ENCODE measurements around the gene PKD1L1.
A peak's percentile ranks its signal among the peaks of the same experiment; 100 is the strongest.
"Not testable (repeated sequence)": the region's sequence is repeated elsewhere in the genome, so short reads cannot be mapped to it uniquely, and the experiment has no call there.

The PKD1L1 gene

DNA sequence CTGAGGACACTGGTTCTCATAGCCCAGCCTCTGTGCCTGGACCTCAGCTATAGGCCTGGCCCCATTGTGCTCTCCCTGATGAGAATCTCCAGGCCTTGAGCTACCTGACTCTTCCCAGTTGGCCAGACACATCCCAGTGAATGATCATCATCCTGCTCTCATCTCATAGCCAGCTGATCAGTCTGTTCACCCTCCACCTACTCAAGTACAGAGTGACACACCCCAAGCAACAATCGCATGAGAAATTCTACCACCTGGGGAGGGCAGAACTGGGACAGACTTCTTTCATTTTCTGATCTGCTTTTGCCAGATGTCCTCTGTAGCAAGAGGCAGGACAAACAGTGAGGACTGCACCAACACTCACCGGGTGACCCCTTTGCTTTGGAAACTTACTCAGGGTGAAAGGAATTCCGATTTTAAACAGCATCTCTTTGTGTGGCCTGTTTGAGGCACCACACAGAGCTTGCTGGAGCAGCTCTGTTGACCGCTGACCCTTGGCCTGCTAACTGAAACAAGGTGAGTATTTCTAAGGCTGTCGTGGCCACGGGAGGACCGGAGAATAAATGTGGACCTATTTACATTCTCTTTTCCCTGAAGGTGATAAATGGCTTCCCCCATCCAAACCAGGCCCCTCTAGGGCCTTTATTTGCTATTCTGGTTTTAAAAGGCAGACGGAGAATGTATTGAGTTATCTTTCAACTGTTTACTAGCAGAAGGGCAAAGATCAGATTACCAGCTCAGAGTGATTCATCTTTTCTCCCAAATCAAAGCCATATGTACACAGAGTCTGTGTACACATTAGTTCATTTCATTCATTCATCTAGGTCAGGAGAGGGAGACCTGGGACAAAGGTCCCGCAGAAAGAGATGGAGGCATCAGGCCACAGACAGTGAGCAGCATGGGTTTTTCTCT is 184.9 kb downstream of the PKD1L1 start:
- peaks cover 6% of the 10 kb centered on the region for H3K27me3 Mint-ChIP-seq
- H3K36me3 Mint-ChIP-seq: no peaks in the 10 kb centered on the region
- no peak overlapping the region for H3K27ac Mint-ChIP-seq
- peaks cover 3% of the 10 kb centered on the region for H3K9me3 Mint-ChIP-seq (ENCODE audit: low read depth)
- no peak overlapping the region for H3K4me3 Mint-ChIP-seq
- H3K4me1 Mint-ChIP-seq (ENCODE audit: low read depth): no peaks in the 10 kb centered on the region

- Mint-ChIP-seq H3K36me3 (no peaks in the 10 kb centered on the region), H3K4me3 (no peak overlapping the region), H3K27me3 (peaks cover 4% of the 10 kb centered on the region), H3K27ac (no peak overlapping the region), H3K9me3 (ENCODE audit: low read depth) (peaks cover 3% of the 10 kb centered on the region), H3K4me1 (ENCODE audit: low read depth) (no peaks in the 10 kb centered on the region)
Measured at GRCh38 chr7:47762746-47763062, 185.6 kb downstream of the PKD1L1 start.

DNA sequence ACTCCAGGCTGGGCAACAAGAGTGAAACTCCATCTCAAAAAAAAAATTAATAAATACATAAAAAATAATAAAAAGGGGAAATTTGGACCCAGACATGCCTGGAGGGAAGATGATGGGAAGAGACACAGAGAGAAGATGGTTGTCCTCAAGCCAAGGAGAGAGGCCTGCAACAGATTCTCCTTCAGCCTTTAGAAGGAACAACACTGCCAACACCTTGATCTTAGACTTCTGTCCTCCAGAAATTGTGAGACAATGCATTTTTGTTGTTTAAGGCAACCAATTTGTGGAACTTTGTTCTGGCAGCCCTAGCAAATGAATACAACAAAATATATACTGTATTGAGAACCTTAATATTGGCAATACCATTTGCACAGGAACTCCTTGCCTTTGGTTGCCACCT is 186.1 kb downstream of the PKD1L1 start:
- H3K4me1 Mint-ChIP-seq (ENCODE audit: low read depth): no peaks in the 10 kb centered on the region
- no peaks in the 10 kb centered on the region for H3K36me3 Mint-ChIP-seq
- no peaks in the 10 kb centered on the region for H3K9me3 Mint-ChIP-seq (ENCODE audit: low read depth)
- no peak overlapping the region for H3K4me3 Mint-ChIP-seq
- no peak overlapping the region for H3K27ac Mint-ChIP-seq
- peaks cover 2% of the 10 kb centered on the region for H3K27me3 Mint-ChIP-seq

GRCh38 chr7:47759056-47759706 is 189.1 kb downstream of the PKD1L1 start:
- Mint-ChIP-seq H3K4me1 (ENCODE audit: low read depth) (no peaks in the 10 kb centered on the region), H3K36me3 (no peaks in the 10 kb centered on the region), H3K27ac (no peak overlapping the region), H3K27me3 (peaks cover 4% of the 10 kb centered on the region), H3K9me3 (ENCODE audit: low read depth) (no peaks in the 10 kb centered on the region), H3K4me3 (no peak overlapping the region)

- H3K27me3 Mint-ChIP-seq: peaks cover 4% of the 10 kb centered on the region
- H3K4me3 Mint-ChIP-seq: no peak overlapping the region
- H3K27ac Mint-ChIP-seq: no peak overlapping the region
- H3K36me3 Mint-ChIP-seq: no peaks in the 10 kb centered on the region
- H3K4me1 Mint-ChIP-seq (ENCODE audit: low read depth): no peaks in the 10 kb centered on the region
- H3K9me3 Mint-ChIP-seq (ENCODE audit: low read depth): no peaks in the 10 kb centered on the region
Measured at GRCh38 chr7:47758546-47758945, 189.7 kb downstream of the PKD1L1 start.

GRCh38 chr7:47757921-47758411 is 190.3 kb downstream of the PKD1L1 start:
- no peaks in the 10 kb centered on the region for H3K36me3 Mint-ChIP-seq
- no peak overlapping the region for H3K4me3 Mint-ChIP-seq

GRCh38 chr7:47756636-47757035 is 191.6 kb downstream of the PKD1L1 start:
- H3K27ac Mint-ChIP-seq: no peak overlapping the region

More at GRCh38 chr7:47757921-47758411, 190.3 kb downstream of the PKD1L1 start:
- H3K27ac Mint-ChIP-seq: no peak overlapping the region
- H3K4me1 Mint-ChIP-seq (ENCODE audit: low read depth): no peaks in the 10 kb centered on the region
- H3K9me3 Mint-ChIP-seq (ENCODE audit: low read depth): no peaks in the 10 kb centered on the region
- peaks cover 8% of the 10 kb centered on the region for H3K27me3 Mint-ChIP-seq

DNA sequence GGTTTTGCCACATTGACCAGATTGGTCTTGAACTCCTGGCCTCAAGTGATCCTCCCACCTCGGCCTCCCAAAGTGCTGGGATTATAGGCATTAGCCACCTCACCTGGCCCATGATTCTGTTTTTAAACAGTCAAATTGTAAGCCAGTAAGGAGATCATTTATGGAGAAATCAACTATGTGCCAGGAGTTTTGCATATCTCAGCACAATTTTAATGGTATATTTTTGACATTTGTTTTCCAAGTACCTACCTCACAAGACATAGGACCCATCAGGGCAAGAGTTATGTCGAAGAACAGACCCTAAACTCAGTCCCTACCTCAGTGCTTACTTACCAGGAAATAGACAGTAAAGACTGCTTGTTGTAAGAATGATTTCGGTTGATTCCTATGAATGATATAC is 193.0 kb downstream of the PKD1L1 start:
- peaks cover 6% of the 10 kb centered on the region for H3K27me3 Mint-ChIP-seq

More at GRCh38 chr7:47756636-47757035, 191.6 kb downstream of the PKD1L1 start:
- Mint-ChIP-seq H3K9me3 (ENCODE audit: low read depth) (no peaks in the 10 kb centered on the region), H3K4me3 (no peak overlapping the region), H3K4me1 (ENCODE audit: low read depth) (no peaks in the 10 kb centered on the region), H3K27me3 (peaks cover 8% of the 10 kb centered on the region), H3K36me3 (no peaks in the 10 kb centered on the region)

DNA sequence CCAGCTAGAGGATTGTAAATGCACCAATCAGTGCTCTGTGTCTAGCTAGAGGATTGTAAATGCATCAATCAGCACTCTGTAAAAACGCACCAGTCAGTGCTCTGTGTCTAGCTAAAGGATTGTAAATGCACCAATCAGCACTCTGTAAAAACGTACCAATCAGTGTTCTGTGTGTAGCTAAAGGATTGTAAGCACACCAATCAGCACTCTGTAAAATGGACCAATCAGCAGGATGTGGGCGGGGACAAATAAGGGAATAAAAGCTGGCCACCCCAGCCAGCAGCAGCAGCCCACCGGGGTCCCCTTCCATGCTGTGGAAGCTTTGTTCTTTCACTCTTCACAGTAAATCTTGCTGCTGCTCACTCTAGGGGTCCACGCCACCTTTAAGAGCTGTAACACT is 196.5 kb downstream of the PKD1L1 start:
- H3K36me3 Mint-ChIP-seq; H3K9me3 Mint-ChIP-seq (ENCODE audit: low read depth); H3K27ac Mint-ChIP-seq; H3K27me3 Mint-ChIP-seq; H3K4me1 Mint-ChIP-seq (ENCODE audit: low read depth); H3K4me3 Mint-ChIP-seq: not testable (repeated sequence)

More for the DNA sequence above, 193.0 kb downstream of the PKD1L1 start:
- H3K27ac Mint-ChIP-seq: no peak overlapping the region
- H3K9me3 Mint-ChIP-seq (ENCODE audit: low read depth): no peaks in the 10 kb centered on the region
- H3K4me3 Mint-ChIP-seq: no peak overlapping the region
- no peaks in the 10 kb centered on the region for H3K36me3 Mint-ChIP-seq
- H3K4me1 Mint-ChIP-seq (ENCODE audit: low read depth): peaks cover 6% of the 10 kb centered on the region

GRCh38 chr7:47751043-47751442 is 197.2 kb downstream of the PKD1L1 start:
- Mint-ChIP-seq H3K27ac (peak overlapping the region; percentile 7), H3K9me3 (ENCODE audit: low read depth) (no peaks in the 10 kb centered on the region), H3K4me1 (ENCODE audit: low read depth) (peaks cover 6% of the 10 kb centered on the region), H3K4me3 (no peak overlapping the region), H3K27me3 (peaks cover 9% of the 10 kb centered on the region), H3K36me3 (no peaks in the 10 kb centered on the region)

DNA sequence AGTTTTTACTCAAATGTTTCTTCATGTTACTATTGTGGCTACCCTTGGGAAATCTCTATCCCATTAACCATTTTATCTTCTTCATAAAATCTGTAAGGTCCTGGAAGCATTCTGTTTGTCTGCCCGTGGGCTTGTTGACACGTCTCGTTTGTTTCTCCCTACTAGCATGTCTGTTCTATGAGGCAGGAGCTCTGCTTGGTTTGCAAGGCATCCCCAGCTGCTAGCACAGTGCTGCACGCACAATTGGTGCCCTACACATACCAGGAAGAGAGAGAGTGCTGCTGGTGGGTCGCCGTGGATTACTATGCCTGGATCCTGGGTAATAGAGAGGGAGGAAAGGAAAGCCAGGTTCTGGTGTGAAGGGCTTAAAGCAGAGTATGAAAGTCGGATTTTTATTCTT is 200.2 kb downstream of the PKD1L1 start:
- Mint-ChIP-seq H3K27ac (no peak overlapping the region), H3K27me3 (peaks cover 5% of the 10 kb centered on the region), H3K36me3 (no peaks in the 10 kb centered on the region), H3K4me1 (ENCODE audit: low read depth) (peaks cover 6% of the 10 kb centered on the region), H3K9me3 (ENCODE audit: low read depth) (no peaks in the 10 kb centered on the region), H3K4me3 (no peak overlapping the region)

DNA sequence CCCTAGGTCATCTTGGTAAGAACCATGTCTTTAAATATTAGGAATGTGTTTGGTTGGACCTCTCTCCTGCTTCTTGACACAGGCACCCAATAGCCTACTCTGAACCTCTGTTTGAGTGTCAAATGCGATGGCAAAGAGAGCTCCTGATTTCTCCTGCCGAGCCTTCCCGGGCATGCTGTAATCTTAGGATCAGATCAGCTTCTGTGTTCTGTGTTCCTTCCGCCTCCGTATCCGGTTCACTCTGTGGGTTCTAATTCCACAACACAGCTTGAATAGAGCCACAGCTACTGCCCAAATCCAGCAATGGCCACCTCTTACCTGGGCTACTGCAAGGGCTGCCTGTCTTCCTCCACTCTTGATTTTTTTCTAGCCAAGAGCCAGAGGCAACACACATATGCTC is 201.1 kb downstream of the PKD1L1 start:
- H3K36me3 Mint-ChIP-seq: no peaks in the 10 kb centered on the region
- H3K27me3 Mint-ChIP-seq: peaks cover 6% of the 10 kb centered on the region
- no peak overlapping the region for H3K27ac Mint-ChIP-seq
- no peak overlapping the region for H3K4me3 Mint-ChIP-seq
- H3K9me3 Mint-ChIP-seq (ENCODE audit: low read depth): no peaks in the 10 kb centered on the region
- peaks cover 6% of the 10 kb centered on the region for H3K4me1 Mint-ChIP-seq (ENCODE audit: low read depth)

DNA sequence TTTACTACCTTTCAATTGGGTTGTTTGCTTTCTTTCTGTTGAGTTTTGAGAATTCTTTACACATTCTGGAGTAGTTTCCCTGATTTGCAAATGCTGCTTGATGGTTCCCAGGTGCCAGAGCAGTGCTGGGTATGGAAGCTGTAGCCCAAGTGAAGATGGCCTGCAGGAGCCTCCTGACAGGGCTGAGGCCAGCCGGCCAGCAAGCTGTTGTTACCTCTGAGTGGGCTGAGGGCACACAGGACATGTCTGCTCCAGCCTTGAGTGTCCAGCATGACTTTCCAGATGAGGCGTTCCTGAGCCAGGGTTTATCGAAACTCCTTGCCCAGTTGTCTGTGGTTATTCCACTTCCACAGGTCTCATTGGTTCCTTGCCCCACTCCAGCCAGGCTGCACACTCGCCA is 201.8 kb downstream of the PKD1L1 start:
- Mint-ChIP-seq H3K4me3 (no peak overlapping the region), H3K36me3 (no peaks in the 10 kb centered on the region), H3K27ac (no peak overlapping the region), H3K9me3 (ENCODE audit: low read depth) (no peaks in the 10 kb centered on the region), H3K27me3 (peaks cover 8% of the 10 kb centered on the region), H3K4me1 (ENCODE audit: low read depth) (peaks cover 6% of the 10 kb centered on the region)

DNA sequence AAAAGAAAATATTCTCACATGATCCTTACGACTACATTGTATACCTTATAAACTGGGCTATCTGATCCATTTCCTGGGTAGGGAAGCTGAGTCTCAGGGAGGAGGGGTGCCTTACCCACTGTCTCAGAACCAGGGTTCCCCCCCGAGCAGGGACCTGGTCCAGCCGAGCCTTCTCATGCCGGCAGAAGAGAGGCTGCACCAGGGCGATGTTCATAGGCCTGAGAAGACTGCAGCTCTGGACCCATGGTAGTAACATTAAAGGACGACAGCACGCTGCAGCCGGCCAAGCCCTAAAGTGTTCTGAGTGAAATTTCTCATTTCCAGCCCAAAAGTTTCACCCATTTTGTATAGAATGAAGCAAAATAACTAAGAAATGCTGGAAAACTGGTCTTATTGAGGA is 203.4 kb downstream of the PKD1L1 start:
- H3K4me3 Mint-ChIP-seq: no peak overlapping the region
- no peak overlapping the region for H3K27ac Mint-ChIP-seq

DNA sequence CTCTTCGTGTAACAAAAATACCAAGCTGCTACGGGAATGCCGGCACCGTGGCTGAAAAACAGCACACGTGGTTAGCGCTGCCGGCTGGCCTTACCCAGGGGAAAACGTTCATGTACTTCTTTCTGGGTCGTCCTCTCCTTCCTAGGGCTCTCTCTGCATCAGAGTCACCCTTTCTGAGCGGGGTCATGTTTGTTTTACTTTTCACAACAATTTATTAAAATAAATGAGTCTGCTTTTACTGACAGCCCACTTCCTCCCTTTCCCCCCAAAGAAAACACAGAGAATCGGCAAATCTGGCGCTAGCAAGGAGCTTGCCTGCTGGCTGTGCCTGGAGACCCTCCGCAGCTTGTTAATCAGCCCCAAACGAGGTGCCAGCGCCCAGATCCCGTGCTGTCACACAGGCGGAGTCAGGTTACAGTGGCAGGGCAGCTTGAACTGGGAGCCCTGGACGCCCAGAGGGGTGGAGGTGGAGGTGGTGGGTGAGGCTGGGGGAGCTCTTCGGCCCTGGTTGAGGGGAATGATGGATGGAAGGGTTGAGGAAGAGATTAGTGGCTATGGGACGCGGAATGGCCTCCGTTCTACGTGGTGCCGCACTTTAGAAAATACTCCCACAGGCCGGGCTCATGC is 204.2 kb downstream of the PKD1L1 start:
- Mint-ChIP-seq H3K4me3 (no peak overlapping the region), H3K27ac (no peak overlapping the region), H3K27me3 (peaks cover 8% of the 10 kb centered on the region), H3K4me1 (ENCODE audit: low read depth) (no peaks in the 10 kb centered on the region), H3K9me3 (ENCODE audit: low read depth) (no peaks in the 10 kb centered on the region), H3K36me3 (no peaks in the 10 kb centered on the region)

More for the DNA sequence above, 203.4 kb downstream of the PKD1L1 start:
- no peaks in the 10 kb centered on the region for H3K9me3 Mint-ChIP-seq (ENCODE audit: low read depth)
- H3K27me3 Mint-ChIP-seq: peaks cover 8% of the 10 kb centered on the region
- H3K4me1 Mint-ChIP-seq (ENCODE audit: low read depth): no peaks in the 10 kb centered on the region
- H3K36me3 Mint-ChIP-seq: no peaks in the 10 kb centered on the region

Measured in activated naive CD8-positive, alpha-beta T cell (primary cell).